Stimulated activated CD4-positive, alpha-beta T cell treated with anti-CD3 and anti-CD28 coated beads, Interleukin-12 subunit alpha, Interleukin-12 subunit beta, amount 100 ng/mL, for 48 hours (primary cell): ENCODE data around the gene NTM.
"Not testable (repeated sequence)": the region's sequence is repeated elsewhere in the genome, so short reads cannot be mapped to it uniquely, and the experiment has no call there.

ENCODE experiments used
- DNase-seq, 3 donors: peaks; one replicate each; pipeline ENCODE4 v3.0.0-alpha.2; 2020; ENCODE audit warnings: low read depth in 2 of 3, low spot score in 1 of 3

Gene NTM

GRCh38 chr11:132358573-132358953, 988.1 kb downstream of the NTM start:
- DNase-seq, result no peak

- no peak for DNase-seq
These were observed 990.7 kb downstream of the NTM start for GRCh38 chr11:132361011-132361550.

DNA sequence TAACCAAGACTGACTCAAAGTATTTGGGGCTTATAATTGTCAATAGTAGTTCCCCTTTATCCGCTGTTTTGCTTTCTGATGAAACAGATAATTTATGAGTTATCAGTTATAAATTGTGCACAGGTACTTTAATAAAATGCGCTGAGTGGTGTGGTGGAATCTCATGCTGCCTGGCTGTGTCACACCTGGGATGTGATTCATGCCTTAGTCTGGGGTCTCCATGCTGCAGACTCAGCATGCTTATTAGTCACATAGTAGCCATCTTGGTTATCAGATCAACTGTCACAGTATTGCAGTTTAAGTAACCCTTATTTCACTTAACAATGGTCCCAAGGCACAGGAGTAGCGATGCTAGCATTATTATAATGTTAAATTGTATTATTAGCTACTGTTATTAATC, 995.2 kb downstream of the NTM start:
- DNase-seq, result no peak

DNA sequence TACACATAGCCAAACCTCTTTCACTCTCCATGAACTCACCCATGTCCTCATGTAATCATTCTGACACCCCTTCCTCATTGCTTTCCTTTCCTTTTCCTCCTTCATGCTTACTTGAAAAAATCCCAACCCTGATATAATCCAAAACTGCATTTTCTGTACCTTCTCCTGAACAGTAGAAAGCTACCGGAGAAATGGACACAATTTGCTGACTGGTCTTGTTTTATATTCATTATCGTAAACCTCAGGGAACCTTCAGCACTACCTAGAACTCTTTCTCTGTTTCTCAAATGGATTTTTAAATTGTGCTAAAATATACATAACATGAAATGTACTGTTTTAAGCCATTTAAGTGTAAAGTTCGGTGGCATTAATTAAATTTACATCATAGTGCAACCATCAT, 996.9 kb downstream of the NTM start:
- no peak for DNase-seq

GRCh38 chr11:132370114-132370513, 999.7 kb downstream of the NTM start:
- not testable (repeated sequence) for DNase-seq

- DNase-seq, result no peak
These were observed 1003.2 kb downstream of the NTM start for GRCh38 chr11:132373405-132374143.

DNA sequence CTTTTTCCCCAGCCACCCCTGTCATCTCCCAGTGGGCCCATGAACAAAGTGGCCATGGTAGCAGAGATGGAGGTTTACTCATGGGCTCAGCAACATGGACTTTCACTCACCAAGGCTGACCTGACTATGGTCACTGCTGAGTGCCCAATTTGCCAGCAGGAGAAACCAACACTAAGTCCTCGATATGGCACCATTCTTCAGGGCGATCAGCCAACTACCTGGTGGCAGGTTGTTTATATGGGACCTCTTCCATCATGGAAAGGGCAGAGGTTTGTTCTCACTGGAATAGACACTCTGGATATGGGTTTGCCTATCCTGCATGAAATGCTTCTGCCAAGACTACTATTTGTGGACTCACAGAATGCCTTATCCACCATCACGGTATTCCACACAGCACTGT, 1009.1 kb downstream of the NTM start:
- no peak for DNase-seq
